ENCODE measurements around the gene HOXA10.

HOXA10 gene

GRCh38 chr7:27145165-27145913 is 28.8 kb downstream of the HOXA10 start:
- no peak for DNase-seq (ENCODE audit: low read depth)

- no peak for DNase-seq (ENCODE audit: low read depth)
These were observed 29.3 kb downstream of the HOXA10 start for GRCh38 chr7:27144781-27145164.

- DNase-seq (ENCODE audit: low read depth): no peak
These were observed 30.0 kb downstream of the HOXA10 start for GRCh38 chr7:27143950-27144780.

GRCh38 chr7:27143023-27143949 is 30.8 kb downstream of the HOXA10 start, which contains the start of gene HOXA5:
Gene HOXA5 (minus strand): TSS chr7:27143681. CDS start chr7:27143607, 74 bp downstream.
- no peak for DNase-seq (ENCODE audit: low read depth)

GRCh38 chr7:27142580-27143022 is 31.5 kb downstream of the HOXA10 start:
- no peak for DNase-seq (ENCODE audit: low read depth)

GRCh38 chr7:27141923-27142579 is 32.1 kb downstream of the HOXA10 start:
- no peak for DNase-seq (ENCODE audit: low read depth)

GRCh38 chr7:27141137-27141922 is 32.8 kb downstream of the HOXA10 start:
- DNase-seq (ENCODE audit: low read depth): no peak

- DNase-seq (ENCODE audit: low read depth): no peak
These were observed 33.8 kb downstream of the HOXA10 start for GRCh38 chr7:27140126-27140857.

- no peak for DNase-seq (ENCODE audit: low read depth)
These were observed 34.6 kb downstream of the HOXA10 start for GRCh38 chr7:27139334-27140125.

GRCh38 chr7:27138985-27139333 is 35.2 kb downstream of the HOXA10 start:
- no peak for DNase-seq (ENCODE audit: low read depth)

- no peak for DNase-seq (ENCODE audit: low read depth)
These were observed 35.6 kb downstream of the HOXA10 start for GRCh38 chr7:27138472-27138871.

- no peak for DNase-seq (ENCODE audit: low read depth)
These were observed 36.3 kb downstream of the HOXA10 start for GRCh38 chr7:27137640-27138315.

GRCh38 chr7:27134392-27134791 is 39.7 kb downstream of the HOXA10 start:
- DNase-seq (ENCODE audit: low read depth): no peak

GRCh38 chr7:27133409-27134231 is 40.5 kb downstream of the HOXA10 start:
- no peak for DNase-seq (ENCODE audit: low read depth)

- no peak for DNase-seq (ENCODE audit: low read depth)
These were observed 41.1 kb downstream of the HOXA10 start for GRCh38 chr7:27132978-27133377.

- no peak for DNase-seq (ENCODE audit: low read depth)
These were observed 41.9 kb downstream of the HOXA10 start for GRCh38 chr7:27132214-27132613.

GRCh38 chr7:27131390-27131819 is 42.7 kb downstream of the HOXA10 start:
- DNase-seq (ENCODE audit: low read depth): no peak
